ENCODE measurements around the gene FOXD4L3. TPM values are rescaled to one million over a fixed set of nuclear protein-coding genes. Genes with fewer than 3 reads are reported as not detected.
"Not testable (repeated sequence)": the region's sequence is repeated elsewhere in the genome, so short reads cannot be mapped to it uniquely, and the experiment has no call there.

FOXD4L3 gene
- total and polyA plus RNA-seq, 10 donors: 0.04 to 0.50 (median 0.24) TPM; not detected in 4

- intact Hi-C loops (cut with DNase I; ENCODE audit: low total_unique reads); H3K4me3 ChIP-seq; H3K36me3 ChIP-seq; H3K4me1 ChIP-seq; H3K9me3 ChIP-seq; DNase-seq; H3K27ac ChIP-seq: not testable (repeated sequence)
- peaks cover 0 to 12% (median 0%) of the 10 kb centered on the region in 7 donors for H3K27me3 ChIP-seq (replicated peaks in 1 of 7)
- WGBS, 5 donors: 38 to 93% (median 55%) methylated on average over 3 to 15 of the region's 24 CpGs; no CpG with 5 or more reads in 1 of the 5 donors
Measured at GRCh38 chr9:68323749-68324148, 21.1 kb downstream of the FOXD4L3 start.

GRCh38 chr9:68324518-68324917 is 21.9 kb downstream of the FOXD4L3 start:
- H3K4me1 ChIP-seq; H3K9me3 ChIP-seq; DNase-seq; intact Hi-C loops (cut with DNase I; ENCODE audit: low total_unique reads); H3K36me3 ChIP-seq; H3K4me3 ChIP-seq; H3K27ac ChIP-seq: not testable (repeated sequence)
- 5 to 23% (median 10%) methylated on average over 3 to 6 of the region's 20 CpGs; no CpG with 5 or more reads in 2 of the 5 donors for WGBS, 5 donors
- peaks cover 0 to 12% (median 0%) of the 10 kb centered on the region in 7 donors for H3K27me3 ChIP-seq (replicated peaks in 1 of 7)

- H3K27me3 ChIP-seq (replicated peaks in 1 of 7); H3K4me1 ChIP-seq; H3K27ac ChIP-seq; DNase-seq; H3K4me3 ChIP-seq; H3K9me3 ChIP-seq; H3K36me3 ChIP-seq; intact Hi-C loops (cut with DNase I; ENCODE audit: low total_unique reads): not testable (repeated sequence)
- WGBS, 5 donors: 73 to 93% (median 85%) methylated on average over 2 of the region's 4 CpGs
Measured at GRCh38 chr9:68329106-68329505, 26.4 kb downstream of the FOXD4L3 start.

GRCh38 chr9:68330531-68331173 is 28.0 kb downstream of the FOXD4L3 start:
- H3K27me3 ChIP-seq (replicated peaks in 1 of 7); H3K4me3 ChIP-seq; H3K27ac ChIP-seq; H3K4me1 ChIP-seq; H3K9me3 ChIP-seq; intact Hi-C loops (cut with DNase I; ENCODE audit: low total_unique reads); H3K36me3 ChIP-seq; DNase-seq: not testable (repeated sequence)
- 81 to 97% (median 90%) methylated on average over 6 to 10 of the region's 11 CpGs for WGBS, 5 donors

DNA sequence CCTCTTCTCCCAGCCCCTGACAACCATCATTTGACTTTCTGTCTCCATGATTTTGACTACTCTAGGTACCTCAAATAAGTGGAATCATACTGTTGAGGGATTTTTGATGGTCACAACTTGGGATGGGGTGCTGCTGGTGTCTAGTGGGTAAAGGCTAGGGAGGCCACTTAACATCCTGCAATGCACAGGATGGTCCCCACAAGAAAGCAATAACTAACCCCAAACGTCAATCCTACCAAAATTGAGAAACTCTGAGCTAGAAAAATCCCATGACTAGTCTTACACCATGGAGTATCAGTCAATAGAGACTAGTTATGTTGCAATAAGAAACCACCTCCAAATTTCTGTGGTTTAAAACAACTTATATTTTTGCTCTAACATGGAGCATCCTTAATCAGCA is 29.5 kb downstream of the FOXD4L3 start:
- H3K4me3 ChIP-seq; H3K27me3 ChIP-seq (replicated peaks in 1 of 7); H3K9me3 ChIP-seq; H3K4me1 ChIP-seq; H3K27ac ChIP-seq; intact Hi-C loops (cut with DNase I; ENCODE audit: low total_unique reads); DNase-seq; H3K36me3 ChIP-seq: not testable (repeated sequence)
- WGBS, 5 donors: 38 to 60% (median 47%) methylated on average over 1 of the region's 1 CpG; no CpG with 5 or more reads in 1 of the 5 donors

DNA sequence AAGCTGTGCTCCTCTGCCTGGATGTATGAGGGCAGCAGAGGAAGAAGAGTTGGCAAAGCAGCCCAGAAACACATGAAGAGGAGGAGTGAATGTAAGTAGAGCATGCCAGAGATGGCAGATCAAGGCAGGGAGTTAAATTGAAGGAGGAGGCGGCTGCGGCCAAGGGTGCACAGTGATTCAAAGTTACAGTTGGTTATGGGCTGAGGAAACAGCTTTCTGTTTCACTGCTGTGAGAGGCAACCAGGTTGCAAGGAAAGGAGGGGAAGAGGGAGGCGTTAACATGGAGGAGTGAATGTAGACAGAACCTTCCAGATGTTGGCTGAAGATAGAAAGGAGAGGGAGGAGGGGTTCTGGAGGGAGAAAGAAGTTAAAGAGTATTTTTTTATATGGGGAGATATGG is 33.3 kb downstream of the FOXD4L3 start:
- H3K27ac ChIP-seq; intact Hi-C loops (cut with DNase I; ENCODE audit: low total_unique reads); H3K27me3 ChIP-seq (replicated peaks in 1 of 7); H3K4me3 ChIP-seq; H3K36me3 ChIP-seq; H3K9me3 ChIP-seq; H3K4me1 ChIP-seq; DNase-seq: not testable (repeated sequence)
- 30 to 69% (median 44%) methylated on average over 2 to 3 of the region's 3 CpGs for WGBS, 5 donors

DNA sequence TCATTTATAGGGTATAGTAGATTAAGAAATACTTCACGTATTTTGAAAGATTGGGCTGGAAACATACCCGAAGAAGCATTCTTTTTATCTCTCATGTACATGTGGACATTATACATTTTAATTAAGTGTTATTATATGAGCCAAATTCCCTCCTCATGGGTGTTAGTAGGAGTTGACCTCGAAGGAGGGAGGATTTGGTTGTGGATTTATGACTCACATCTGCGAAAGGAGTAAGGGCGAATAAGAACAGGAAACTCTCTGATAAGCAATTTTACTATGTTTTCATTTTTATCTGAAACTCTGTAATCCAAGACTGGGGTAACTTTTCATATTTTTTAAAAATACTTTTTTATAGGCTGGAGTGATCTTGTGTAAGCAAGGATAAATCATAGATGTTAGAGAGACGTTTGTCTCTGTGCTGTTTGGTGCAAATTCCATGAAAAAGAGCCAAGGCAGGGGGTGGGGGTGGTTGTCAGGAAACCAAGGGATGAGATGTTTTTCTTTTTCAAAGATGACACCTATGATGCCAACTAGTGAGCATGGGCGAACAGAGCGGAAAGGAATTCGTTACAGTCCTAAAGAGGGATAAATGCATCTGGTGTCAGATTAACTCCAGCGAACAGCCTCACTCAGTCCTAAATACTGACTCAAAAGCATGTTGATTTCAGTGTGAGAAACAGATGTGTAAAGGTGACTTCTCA is 34.1 kb downstream of the FOXD4L3 start:
- not testable (repeated sequence) for H3K9me3 ChIP-seq; DNase-seq; H3K27me3 ChIP-seq (replicated peaks in 1 of 7)

DNA sequence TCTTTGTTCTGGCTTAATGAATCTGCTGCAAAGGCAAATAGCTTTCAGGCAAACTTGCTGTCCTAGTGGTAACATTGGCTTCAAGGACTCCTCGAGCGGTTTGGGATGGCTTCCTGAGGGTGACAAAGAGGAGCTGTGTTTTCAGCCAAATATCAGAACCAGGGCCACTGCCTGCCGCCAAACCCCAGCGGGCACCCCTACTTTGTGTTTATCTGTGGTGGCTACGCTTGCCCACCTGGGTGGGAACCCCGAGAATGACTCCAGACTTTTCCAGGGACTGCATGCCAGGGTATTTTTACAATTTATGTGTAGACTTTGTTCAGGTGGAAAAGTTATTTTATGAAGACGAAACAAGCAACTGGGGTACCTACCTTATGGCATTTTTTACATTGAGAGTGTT is 35.3 kb downstream of the FOXD4L3 start:
- H3K4me3 ChIP-seq; H3K36me3 ChIP-seq; H3K4me1 ChIP-seq; H3K9me3 ChIP-seq; H3K27me3 ChIP-seq (replicated peaks in 1 of 7); H3K27ac ChIP-seq; intact Hi-C loops (cut with DNase I; ENCODE audit: low total_unique reads); DNase-seq: not testable (repeated sequence)
- 82 to 91% (median 85%) methylated on average over 7 of the region's 7 CpGs for WGBS, 5 donors

More for the DNA sequence above, 34.1 kb downstream of the FOXD4L3 start:
- H3K4me3 ChIP-seq; intact Hi-C loops (cut with DNase I; ENCODE audit: low total_unique reads); H3K27ac ChIP-seq; H3K36me3 ChIP-seq; H3K4me1 ChIP-seq: not testable (repeated sequence)
- 59 to 84% (median 80%) methylated on average over 4 to 6 of the region's 10 CpGs for WGBS, 5 donors
